B cell (primary cell): ENCODE data around the gene LRFN5.
"Not testable (repeated sequence)": the region's sequence is repeated elsewhere in the genome, so short reads cannot be mapped to it uniquely, and the experiment has no call there.

Experiments used
- EZH2 ChIP-seq: IDR thresholded peaks from 2 replicates; pipeline ENCODE4 v1.6.1; 2012; ENCODE audit warnings: borderline replicate concordance, low read depth, mild to moderate bottlenecking, moderate library complexity, low read length; ENCODE audit not compliant: insufficient read depth, poor library complexity, severe bottlenecking
- TF ChIP-seq, protein P1 (sequence below): fragments of 200-600 bp; IDR thresholded peaks from one replicate; pipeline ENCODE4 v1.8.0; 2022; ENCODE audit warnings: antibody characterized with exemption, mild to moderate bottlenecking

- TF ChIP-seq, protein P1, sequence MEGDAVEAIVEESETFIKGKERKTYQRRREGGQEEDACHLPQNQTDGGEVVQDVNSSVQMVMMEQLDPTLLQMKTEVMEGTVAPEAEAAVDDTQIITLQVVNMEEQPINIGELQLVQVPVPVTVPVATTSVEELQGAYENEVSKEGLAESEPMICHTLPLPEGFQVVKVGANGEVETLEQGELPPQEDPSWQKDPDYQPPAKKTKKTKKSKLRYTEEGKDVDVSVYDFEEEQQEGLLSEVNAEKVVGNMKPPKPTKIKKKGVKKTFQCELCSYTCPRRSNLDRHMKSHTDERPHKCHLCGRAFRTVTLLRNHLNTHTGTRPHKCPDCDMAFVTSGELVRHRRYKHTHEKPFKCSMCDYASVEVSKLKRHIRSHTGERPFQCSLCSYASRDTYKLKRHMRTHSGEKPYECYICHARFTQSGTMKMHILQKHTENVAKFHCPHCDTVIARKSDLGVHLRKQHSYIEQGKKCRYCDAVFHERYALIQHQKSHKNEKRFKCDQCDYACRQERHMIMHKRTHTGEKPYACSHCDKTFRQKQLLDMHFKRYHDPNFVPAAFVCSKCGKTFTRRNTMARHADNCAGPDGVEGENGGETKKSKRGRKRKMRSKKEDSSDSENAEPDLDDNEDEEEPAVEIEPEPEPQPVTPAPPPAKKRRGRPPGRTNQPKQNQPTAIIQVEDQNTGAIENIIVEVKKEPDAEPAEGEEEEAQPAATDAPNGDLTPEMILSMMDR, result not testable (repeated sequence)
- not testable (repeated sequence) for TF ChIP-seq EZH2
These were observed 143.9 kb downstream of the LRFN5 start for GRCh38 chr14:41750575-41750974.
